ENCODE data around the gene TSNAXIP1. TPM values are rescaled to one million over a fixed set of nuclear protein-coding genes. Genes with fewer than 3 reads are reported as not detected.
"Not testable (repeated sequence)": the region's sequence is repeated elsewhere in the genome, so short reads cannot be mapped to it uniquely, and the experiment has no call there.

The TSNAXIP1 gene
- polyA plus RNA-seq, 3 donors: 6.2 to 7.8 (median 7.6) TPM

- DNase-seq (ENCODE audit: low read depth in 3 of 3, low spot score in 2 of 3): no peak
Observed at GRCh38 chr16:67857547-67858233, 51.0 kb downstream of the TSNAXIP1 start.

- DNase-seq (ENCODE audit: low read depth in 3 of 3, low spot score in 2 of 3): no peak
Observed at GRCh38 chr16:67858500-67858899, 51.8 kb downstream of the TSNAXIP1 start.

DNA sequence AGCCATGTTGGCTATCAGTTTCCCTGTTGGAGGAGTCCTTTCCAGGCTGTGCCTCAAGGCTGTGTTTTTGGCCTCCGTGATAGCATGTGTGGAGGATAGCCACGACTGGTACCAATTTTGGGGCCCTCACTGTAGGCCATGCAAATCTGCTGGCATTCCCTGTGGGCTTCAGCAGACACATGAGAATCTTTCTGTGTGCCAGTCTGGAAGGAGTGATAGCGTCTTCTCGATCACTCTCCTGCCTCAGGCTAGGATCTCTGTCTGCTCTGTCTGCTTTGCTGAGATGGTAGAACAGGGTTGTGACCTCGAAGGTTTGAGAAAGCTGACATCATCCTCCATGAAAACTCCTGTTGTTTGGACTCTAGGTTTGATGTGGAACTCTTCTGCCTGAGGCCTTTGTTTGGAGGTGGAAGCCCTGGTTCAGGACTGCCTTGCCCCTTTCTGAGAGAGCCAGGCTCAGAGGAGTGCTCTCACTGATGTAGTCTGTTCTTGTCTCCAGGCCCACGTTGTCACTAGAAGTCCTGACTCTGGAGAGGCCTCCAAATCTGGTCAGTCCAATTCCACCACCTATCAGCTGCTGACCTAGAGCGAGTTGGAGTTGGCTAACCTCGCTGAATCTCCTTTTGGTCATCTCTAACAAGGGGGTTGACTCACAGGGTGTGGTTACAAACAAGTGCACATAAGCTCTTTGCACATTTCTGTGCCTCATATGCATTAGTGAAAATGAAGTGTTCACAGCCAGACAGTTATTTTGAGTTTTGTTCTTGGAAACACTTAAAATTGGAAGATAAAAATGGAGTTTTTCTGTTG is 54.1 kb downstream of the TSNAXIP1 start:
- no peak for DNase-seq (ENCODE audit: low read depth in 3 of 3, low spot score in 2 of 3)

DNA sequence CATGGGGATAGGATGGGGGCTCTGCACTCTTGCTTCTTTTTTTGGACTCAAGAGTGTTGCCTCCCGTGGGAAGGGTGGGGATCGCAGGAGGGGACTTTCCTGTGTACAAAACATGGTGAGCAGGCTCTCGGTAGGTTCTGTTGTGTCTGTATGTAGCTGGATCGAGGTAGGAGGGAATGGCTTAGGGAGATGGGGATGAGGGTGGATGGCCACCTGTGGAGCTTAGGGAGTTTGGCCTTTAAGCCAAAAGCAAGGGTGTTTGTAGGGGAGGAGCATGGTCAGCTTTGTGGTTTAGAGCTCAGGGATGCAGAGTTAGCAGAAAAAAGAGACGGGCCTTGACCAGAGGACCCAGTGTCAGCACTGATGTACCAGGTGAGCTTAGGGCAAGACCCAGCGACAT is 55.2 kb downstream of the TSNAXIP1 start:
- no peak for DNase-seq (ENCODE audit: low read depth in 3 of 3, low spot score in 2 of 3)

DNA sequence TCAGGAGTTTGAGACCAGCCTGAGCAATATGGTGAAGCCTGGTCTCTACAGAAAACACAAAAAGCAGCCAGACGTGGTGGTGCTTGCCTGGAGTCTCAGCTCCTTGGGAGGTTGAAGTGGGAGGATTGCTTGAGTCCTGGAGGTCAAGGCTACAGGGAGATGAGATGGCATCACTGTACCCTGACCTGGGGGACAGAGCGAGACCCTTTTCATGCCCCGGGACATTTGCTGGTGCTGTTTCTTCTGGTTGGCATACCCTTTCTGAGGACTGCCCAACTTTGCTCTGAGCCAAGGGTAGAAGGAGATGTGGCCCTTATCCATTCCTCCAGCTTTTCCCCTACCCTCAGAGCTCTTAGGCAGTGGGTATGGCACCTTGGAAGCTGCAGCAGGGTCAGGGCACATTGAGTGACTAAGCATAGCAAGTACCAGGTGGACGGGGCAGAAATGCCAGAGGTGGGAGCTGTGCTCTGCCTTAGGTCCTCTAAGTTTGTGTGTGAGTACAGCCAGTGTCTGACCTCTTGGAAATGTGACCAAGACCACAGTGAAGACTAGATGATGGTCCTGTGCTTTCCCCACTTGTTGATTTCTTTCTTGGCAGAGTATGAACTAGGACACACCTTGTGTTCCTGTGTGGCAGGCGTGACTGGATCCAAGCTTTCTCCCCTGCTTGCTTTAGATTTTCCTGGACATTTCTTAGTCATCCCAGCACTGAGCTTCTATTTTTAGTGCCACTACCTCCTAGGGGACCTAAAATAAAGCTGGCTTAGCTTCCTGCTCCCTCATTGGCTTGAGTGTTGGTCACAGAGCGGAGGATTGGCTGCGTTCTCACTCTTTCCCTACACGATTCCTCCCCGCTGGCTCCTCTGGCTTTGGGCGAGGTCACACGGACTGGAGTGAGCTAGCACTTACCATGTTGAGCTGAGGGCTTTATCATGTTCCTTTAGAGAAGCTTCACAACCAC is 56.2 kb downstream of the TSNAXIP1 start:
- DNase-seq (ENCODE audit: low read depth in 3 of 3, low spot score in 2 of 3): no peak

GRCh38 chr16:67864044-67864443 is 57.4 kb downstream of the TSNAXIP1 start:
- DNase-seq (ENCODE audit: low read depth in 3 of 3, low spot score in 2 of 3): not testable (repeated sequence)

GRCh38 chr16:67864594-67864993 is 57.9 kb downstream of the TSNAXIP1 start:
- no peak for DNase-seq (ENCODE audit: low read depth in 3 of 3, low spot score in 2 of 3)

DNA sequence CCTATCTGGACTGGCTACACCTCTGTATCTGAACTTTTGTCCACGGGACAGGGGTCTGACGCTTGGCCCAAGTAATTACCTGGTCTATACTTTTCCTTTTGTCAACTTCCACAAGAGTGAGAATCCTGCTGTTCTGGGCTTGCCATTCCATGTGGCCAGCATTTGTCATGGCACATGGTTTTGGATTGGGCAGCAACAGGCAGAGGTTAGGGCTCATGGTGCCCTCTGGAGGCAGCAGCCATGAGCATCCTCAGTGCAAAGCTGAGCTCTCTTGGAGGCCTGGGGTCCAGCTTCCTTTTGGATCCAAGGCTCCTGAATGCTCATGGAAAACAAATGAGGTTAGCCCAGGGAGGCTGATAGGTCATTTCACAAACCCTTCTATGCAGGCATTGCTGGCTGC is 58.6 kb downstream of the TSNAXIP1 start:
- DNase-seq (ENCODE audit: low read depth in 3 of 3, low spot score in 2 of 3): no peak

DNA sequence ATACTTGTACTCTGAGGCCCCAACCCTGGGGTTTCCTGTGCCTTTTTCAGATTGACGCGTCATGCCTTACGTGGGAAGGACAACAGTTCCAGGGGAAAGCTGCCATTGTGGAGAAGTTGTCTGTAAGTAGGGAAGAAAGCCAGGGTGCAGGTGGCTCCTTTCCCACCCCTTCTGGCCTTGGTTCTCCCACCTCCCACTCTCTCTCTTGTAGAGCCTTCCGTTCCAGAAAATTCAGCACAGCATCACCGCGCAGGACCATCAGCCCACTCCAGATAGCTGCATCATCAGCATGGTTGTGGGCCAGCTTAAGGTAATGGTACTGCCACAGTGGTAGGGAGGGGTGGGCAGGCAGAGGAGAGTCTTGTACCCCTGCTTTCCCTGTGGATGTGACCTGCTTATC is 61.6 kb downstream of the TSNAXIP1 start:
- no peak for DNase-seq (ENCODE audit: low read depth in 3 of 3, low spot score in 2 of 3)

DNA sequence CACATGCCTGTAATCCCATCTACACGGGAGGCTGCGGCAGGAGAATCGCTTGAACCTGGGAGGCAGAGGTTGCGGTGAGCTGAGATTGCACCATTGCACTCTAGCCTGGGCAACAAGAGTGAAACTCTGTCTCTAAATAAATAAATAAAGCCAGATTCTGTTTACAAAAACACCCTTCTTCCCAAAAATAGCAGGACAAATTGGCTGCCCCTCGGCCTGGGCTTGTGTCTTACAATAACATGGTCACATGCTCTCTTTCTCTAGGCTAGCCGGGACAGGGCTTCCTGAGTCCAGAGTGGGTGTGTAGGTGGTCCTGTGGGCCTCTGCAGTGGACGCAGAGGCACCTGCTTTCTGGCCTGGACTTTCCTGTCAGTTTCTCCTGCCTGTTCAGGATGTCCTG is 63.0 kb downstream of the TSNAXIP1 start:
- DNase-seq (ENCODE audit: low read depth in 3 of 3, low spot score in 2 of 3): no peak

DNA sequence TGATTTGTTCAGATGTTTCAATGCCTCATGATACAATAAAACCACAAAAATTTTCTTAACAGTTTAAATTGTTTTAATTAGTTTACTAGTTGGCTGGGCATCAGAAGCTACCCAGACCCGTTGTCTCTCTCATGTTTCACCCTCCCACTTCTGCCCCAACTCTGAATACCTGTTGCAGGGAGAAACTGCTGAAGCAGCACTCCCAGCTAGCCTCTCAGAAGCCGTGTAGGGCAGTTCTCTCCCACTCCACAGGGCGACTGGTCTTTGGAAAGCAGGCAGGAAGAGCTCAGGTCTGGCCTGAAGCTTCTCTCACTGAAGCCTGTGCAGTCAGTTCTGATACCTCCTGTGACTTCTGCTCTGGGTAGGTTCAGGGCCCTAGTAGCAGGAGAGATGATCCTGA is 64.6 kb downstream of the TSNAXIP1 start:
- DNase-seq (ENCODE audit: low read depth in 3 of 3, low spot score in 2 of 3): no peak

- DNase-seq (ENCODE audit: low read depth in 3 of 3, low spot score in 2 of 3): no peak
Observed at GRCh38 chr16:67872131-67872630, 65.5 kb downstream of the TSNAXIP1 start.

- no peak for DNase-seq (ENCODE audit: low read depth in 3 of 3, low spot score in 2 of 3)
Observed at GRCh38 chr16:67872631-67873434, 66.1 kb downstream of the TSNAXIP1 start, which contains the start of gene EDC4. EDC4 (plus strand) TSS chr16:67873052; CDS start chr16:67873262, 210 bp downstream.

- DNase-seq (ENCODE audit: low read depth in 3 of 3, low spot score in 2 of 3): no peak
Observed at GRCh38 chr16:67873435-67874370, 67.0 kb downstream of the TSNAXIP1 start.

DNA sequence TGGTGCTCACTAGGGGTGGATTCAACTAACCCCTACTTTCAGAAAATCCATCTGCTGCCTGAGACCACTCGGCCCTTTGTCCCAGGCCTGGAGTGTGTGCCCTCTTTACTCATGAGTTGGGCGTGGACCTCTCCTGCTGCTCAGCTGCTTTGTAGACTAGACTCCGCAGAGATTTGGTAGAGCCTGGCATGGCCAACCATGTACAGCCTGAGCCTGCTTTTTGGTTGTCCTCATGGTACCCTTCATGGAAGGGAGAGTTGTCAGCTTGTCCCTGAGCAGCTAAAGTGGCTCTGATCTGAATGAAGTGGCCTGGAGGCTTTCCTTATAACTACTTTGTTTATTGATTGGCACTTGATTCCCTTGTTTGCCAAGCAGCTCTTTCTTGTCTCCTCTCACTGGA is 67.7 kb downstream of the TSNAXIP1 start:
- DNase-seq (ENCODE audit: low read depth in 3 of 3, low spot score in 2 of 3): no peak

DNA sequence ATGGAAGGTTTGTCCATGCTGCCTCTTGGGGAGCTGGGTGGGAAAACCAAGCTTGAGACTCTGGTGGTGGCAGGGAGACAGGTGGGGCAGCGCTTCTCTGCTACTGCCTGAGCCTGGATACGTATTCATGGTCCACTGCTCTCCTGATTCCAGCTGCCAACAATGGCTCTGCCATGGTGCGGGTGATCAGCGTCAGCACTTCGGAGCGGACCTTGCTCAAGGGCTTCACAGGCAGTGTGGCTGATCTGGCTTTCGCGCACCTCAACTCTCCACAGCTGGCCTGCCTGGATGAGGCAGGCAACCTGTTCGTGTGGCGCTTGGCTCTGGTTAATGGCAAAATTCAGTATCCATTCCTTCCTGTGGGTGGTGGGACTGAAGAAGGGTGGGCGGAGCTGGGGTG is 70.4 kb downstream of the TSNAXIP1 start:
- DNase-seq (ENCODE audit: low read depth in 3 of 3, low spot score in 2 of 3): no peak

Data from right renal cortex interstitium (tissue), 3 donors.